Panc1 (cell line): ENCODE data around the gene STRAP. TPM values are rescaled to one million over a fixed set of nuclear protein-coding genes. Genes with fewer than 3 reads are reported as not detected.

Experiments used
- ATAC-seq: fragments of 200-7000 bp; cut with Tn5 transposase; 2 replicates; pipeline ENCODE4 v1.9.1; 2020; ENCODE audit warnings: mild to moderate bottlenecking, moderate library complexity
- BruUV-seq: library from RNA; stranded (reverse); fragments of 400-500 nt; replicated peaks from 2 replicates; lab custom pipeline; 2021; lab: Mats Ljungman, UMichigan
- CTCF ChIA-PET: fragments of 300-600 bp; sonication (Branson Sonifier 250); formaldehyde crosslinking; loops from one replicate; lab custom pipeline; 2022; ENCODE audit warnings: antibody characterized with exemption; lab: Charles Lee
- POLR2A ChIA-PET: fragments of 300-600 bp; sonication (Branson Sonifier 250); formaldehyde crosslinking; loops from one replicate; lab custom pipeline; 2022; ENCODE audit warnings: antibody characterized with exemption; lab: Charles Lee
- DNase-seq: peaks from one replicate; pipeline ENCODE4 v3.0.0-alpha.2; 2010; ENCODE audit warnings: low read depth, low spot score
- H3K27ac ChIP-seq: 2 replicates; pipeline ENCODE4 v1.5.1; 2011; ENCODE audit warnings: mild to moderate bottlenecking, low read length, inconsistent platforms
- H3K27me3 ChIP-seq: fragments of 200-500 bp; sonication (Bioruptor generic); 2 replicates; pipeline ENCODE4 v1.6.0; 2014; ENCODE audit warnings: low read length, inconsistent platforms; ENCODE audit not compliant: control insufficient read depth, insufficient read depth
- H3K36me3 ChIP-seq: fragments of 200-500 bp; sonication (Bioruptor generic); 2 replicates; pipeline ENCODE4 v1.5.1; 2014; ENCODE audit warnings: inconsistent platforms, mild to moderate bottlenecking, low read length, moderate library complexity; ENCODE audit not compliant: control insufficient read depth, insufficient read depth
- H3K4me1 ChIP-seq: 2 replicates; pipeline ENCODE4 v1.5.1; 2011; ENCODE audit warnings: inconsistent platforms, mild to moderate bottlenecking, low read length, moderate library complexity; ENCODE audit not compliant: control insufficient read depth, insufficient read depth
- H3K4me3 ChIP-seq, 2 experiments: 2 replicates each; pipeline ENCODE4 v1.5.1; 2011 to 2012; ENCODE audit warnings: low read depth in 2 of 2, low read length in 2 of 2, mild to moderate bottlenecking in 2 of 2, inconsistent platforms in 1 of 2, moderate library complexity in 1 of 2
- H3K9me3 ChIP-seq: fragments of 200-500 bp; sonication (Bioruptor generic); 2 replicates; pipeline ENCODE4 v1.5.1; 2014; ENCODE audit warnings: low read depth, mild to moderate bottlenecking, inconsistent platforms, low read length, moderate library complexity; ENCODE audit not compliant: control insufficient read depth, insufficient read depth
- POLR2AphosphoS5 ChIP-seq: IDR thresholded peaks from 2 replicates; pipeline ENCODE4 v1.6.1; 2012; ENCODE audit warnings: mild to moderate bottlenecking, low read depth, low read length, moderate library complexity
- SIN3A ChIP-seq: IDR thresholded peaks from 2 replicates; pipeline ENCODE4 v1.6.1; 2012; ENCODE audit warnings: low read depth, mild to moderate bottlenecking, low read length, moderate library complexity, borderline replicate concordance; ENCODE audit not compliant: insufficient read depth
- TCF7L2 ChIP-seq: IDR thresholded peaks from 2 replicates; pipeline ENCODE4 v1.6.1; 2011; ENCODE audit warnings: mild to moderate bottlenecking, low read depth, low read length, inconsistent platforms
- in situ Hi-C: cut with HindIII; loops from 2 replicates; pipeline ENCODE4 v1.10.0; 2016; ENCODE audit warnings: low sequenced_read_pairs, low pct_unique_long_range_greater_than_20kb
- intact Hi-C: fragments of 100-400 bp; cut with micrococcal nuclease; formaldehyde crosslinking; loops from one replicate; pipeline ENCODE4 v1.10.0; 2022; ENCODE audit not compliant: unreplicated experiment
- total RNA-seq: library from RNA; stranded (reverse); gene quantifications from one replicate; pipeline ENCODE4 v1.2.1, GENCODE V29; 2021; ENCODE audit not compliant: unreplicated experiment
- TF ChIP-seq, protein P1 (sequence below): fragments of 450-650 bp; IDR thresholded peaks from 2 replicates; pipeline ENCODE4 v1.5.1; 2017; ENCODE audit warnings: mild to moderate bottlenecking
- TF ChIP-seq, protein P2 (sequence below), 2 experiments: IDR thresholded peaks; 2 replicates each; pipeline ENCODE4 v1.6.1; 2011 to 2012; ENCODE audit warnings: low read depth in 2 of 2, control low read depth in 1 of 2, low read length in 1 of 2, mild to moderate bottlenecking in 1 of 2, moderate library complexity in 1 of 2; ENCODE audit not compliant: insufficient read depth in 1 of 2

STRAP gene
- total RNA-seq, 1 experiment from 2014 or later: 99.4 TPM

DNA sequence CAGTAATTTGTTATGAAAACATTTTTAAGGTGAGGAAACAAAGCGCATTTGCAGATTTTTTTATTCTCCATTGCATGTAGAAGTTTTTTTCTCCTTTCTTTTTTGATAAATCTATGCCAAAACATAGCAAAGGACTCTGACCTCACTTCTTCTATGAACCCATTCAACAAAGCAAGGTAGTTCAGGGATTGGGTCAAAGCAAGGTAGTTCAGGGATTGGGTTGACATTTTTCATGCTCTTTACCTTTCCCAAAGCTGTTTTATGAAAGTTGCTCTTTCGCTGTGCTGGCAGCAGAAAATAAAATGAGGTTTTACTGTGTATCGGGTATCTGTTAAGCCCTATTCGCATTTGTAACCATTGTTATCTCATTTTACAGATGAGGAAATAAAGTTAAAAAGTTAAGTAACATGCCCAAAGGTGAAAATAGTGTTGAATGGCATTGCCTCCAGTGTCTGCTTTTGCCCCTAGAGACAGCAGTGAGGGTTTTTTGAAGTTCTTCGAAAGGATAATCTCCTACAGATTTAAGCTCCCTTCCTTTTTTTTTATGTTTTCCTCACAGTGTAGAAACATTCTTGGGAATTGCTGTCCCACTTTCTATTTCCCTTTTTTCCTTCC, 10.6 kb downstream of the STRAP start:
- Histone ChIP-seq H3K4me3 (no peak overlapping the region), H3K27me3 (no peaks in the 10 kb centered on the region), H3K4me1 (no peaks in the 10 kb centered on the region), H3K9me3 (no peaks in the 10 kb centered on the region), H3K36me3 (peaks cover 33% of the 10 kb centered on the region), H3K27ac (no peak overlapping the region)
- ATAC-seq: no peak
- no TSS peak for BruUV-seq
- TF ChIP-seq TCF7L2 (no peak), SIN3A (no peak), POLR2AphosphoS5 (no peak)
- TF ChIP-seq, protein P1, sequence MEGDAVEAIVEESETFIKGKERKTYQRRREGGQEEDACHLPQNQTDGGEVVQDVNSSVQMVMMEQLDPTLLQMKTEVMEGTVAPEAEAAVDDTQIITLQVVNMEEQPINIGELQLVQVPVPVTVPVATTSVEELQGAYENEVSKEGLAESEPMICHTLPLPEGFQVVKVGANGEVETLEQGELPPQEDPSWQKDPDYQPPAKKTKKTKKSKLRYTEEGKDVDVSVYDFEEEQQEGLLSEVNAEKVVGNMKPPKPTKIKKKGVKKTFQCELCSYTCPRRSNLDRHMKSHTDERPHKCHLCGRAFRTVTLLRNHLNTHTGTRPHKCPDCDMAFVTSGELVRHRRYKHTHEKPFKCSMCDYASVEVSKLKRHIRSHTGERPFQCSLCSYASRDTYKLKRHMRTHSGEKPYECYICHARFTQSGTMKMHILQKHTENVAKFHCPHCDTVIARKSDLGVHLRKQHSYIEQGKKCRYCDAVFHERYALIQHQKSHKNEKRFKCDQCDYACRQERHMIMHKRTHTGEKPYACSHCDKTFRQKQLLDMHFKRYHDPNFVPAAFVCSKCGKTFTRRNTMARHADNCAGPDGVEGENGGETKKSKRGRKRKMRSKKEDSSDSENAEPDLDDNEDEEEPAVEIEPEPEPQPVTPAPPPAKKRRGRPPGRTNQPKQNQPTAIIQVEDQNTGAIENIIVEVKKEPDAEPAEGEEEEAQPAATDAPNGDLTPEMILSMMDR: no peak
- TF ChIP-seq, protein P2, sequence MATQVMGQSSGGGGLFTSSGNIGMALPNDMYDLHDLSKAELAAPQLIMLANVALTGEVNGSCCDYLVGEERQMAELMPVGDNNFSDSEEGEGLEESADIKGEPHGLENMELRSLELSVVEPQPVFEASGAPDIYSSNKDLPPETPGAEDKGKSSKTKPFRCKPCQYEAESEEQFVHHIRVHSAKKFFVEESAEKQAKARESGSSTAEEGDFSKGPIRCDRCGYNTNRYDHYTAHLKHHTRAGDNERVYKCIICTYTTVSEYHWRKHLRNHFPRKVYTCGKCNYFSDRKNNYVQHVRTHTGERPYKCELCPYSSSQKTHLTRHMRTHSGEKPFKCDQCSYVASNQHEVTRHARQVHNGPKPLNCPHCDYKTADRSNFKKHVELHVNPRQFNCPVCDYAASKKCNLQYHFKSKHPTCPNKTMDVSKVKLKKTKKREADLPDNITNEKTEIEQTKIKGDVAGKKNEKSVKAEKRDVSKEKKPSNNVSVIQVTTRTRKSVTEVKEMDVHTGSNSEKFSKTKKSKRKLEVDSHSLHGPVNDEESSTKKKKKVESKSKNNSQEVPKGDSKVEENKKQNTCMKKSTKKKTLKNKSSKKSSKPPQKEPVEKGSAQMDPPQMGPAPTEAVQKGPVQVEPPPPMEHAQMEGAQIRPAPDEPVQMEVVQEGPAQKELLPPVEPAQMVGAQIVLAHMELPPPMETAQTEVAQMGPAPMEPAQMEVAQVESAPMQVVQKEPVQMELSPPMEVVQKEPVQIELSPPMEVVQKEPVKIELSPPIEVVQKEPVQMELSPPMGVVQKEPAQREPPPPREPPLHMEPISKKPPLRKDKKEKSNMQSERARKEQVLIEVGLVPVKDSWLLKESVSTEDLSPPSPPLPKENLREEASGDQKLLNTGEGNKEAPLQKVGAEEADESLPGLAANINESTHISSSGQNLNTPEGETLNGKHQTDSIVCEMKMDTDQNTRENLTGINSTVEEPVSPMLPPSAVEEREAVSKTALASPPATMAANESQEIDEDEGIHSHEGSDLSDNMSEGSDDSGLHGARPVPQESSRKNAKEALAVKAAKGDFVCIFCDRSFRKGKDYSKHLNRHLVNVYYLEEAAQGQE (IDR thresholded peaks at IDR 0.05; ENCODE audit: insufficient read depth in 1 of 2, low read depth in 2 of 2, low read length in 1 of 2): no peak
- ChIA-PET CTCF (no interaction called here), POLR2A (no interaction called here)
- in situ Hi-C loops (no loop called here), intact Hi-C loops (no loop called here)
- DNase-seq: no peak

DNA sequence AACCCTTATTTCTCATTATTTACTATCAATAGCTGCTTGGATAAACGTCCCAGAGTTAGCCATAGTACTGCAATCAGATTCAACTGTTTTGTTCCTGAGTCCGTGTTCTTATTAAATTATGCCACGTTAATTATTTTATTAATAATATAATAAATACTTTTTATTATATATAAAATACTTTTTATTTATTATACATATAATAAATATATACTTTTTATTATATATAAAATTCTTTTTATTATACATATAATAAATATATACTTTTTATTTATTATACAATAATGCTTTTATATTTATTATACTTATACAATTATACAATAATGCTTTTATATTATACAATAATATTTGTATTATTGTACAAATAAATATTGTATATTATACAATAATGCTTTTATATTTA, 11.1 kb downstream of the STRAP start:
- intact Hi-C loops: no loop called here
- POLR2A ChIA-PET: no interaction called here

More for the DNA sequence above, 11.1 kb downstream of the STRAP start:
- Histone ChIP-seq H3K4me1 (no peaks in the 10 kb centered on the region), H3K9me3 (no peaks in the 10 kb centered on the region), H3K36me3 (peaks cover 34% of the 10 kb centered on the region), H3K27me3 (no peaks in the 10 kb centered on the region), H3K4me3 (no peak overlapping the region), H3K27ac (no peak overlapping the region)
- BruUV-seq: no TSS peak
- in situ Hi-C loops: no loop called here
- CTCF ChIA-PET: no interaction called here
- TF ChIP-seq SIN3A: no peak
- no peak for TF ChIP-seq TCF7L2
- TF ChIP-seq, protein P2 (IDR thresholded peaks at IDR 0.05; ENCODE audit: insufficient read depth in 1 of 2, low read depth in 2 of 2, low read length in 1 of 2): no peak
- TF ChIP-seq, protein P1: no peak
- no peak for TF ChIP-seq POLR2AphosphoS5
- DNase-seq (no peak), ATAC-seq (no peak)
